Stimulated activated naive CD8-positive, alpha-beta T cell treated with anti-CD3 and anti-CD28 coated beads, Interleukin-15, Interleukin-2, amounts not matched to agents 100 U/mL and 50 U/mL, for 24 hours (primary cell): ENCODE results near the gene DMAC2.
"Not testable (repeated sequence)": the region's sequence is repeated elsewhere in the genome, so short reads cannot be mapped to it uniquely, and the experiment has no call there.

Experiments used
- ATAC-seq: fragments of 150-1000 bp; cut with Tn5 transposase; one replicate; pipeline ENCODE4 v1.10.0; 2021
- DNase-seq: peaks from one replicate; pipeline ENCODE4 v3.0.0; 2021

The DMAC2 gene

DNA sequence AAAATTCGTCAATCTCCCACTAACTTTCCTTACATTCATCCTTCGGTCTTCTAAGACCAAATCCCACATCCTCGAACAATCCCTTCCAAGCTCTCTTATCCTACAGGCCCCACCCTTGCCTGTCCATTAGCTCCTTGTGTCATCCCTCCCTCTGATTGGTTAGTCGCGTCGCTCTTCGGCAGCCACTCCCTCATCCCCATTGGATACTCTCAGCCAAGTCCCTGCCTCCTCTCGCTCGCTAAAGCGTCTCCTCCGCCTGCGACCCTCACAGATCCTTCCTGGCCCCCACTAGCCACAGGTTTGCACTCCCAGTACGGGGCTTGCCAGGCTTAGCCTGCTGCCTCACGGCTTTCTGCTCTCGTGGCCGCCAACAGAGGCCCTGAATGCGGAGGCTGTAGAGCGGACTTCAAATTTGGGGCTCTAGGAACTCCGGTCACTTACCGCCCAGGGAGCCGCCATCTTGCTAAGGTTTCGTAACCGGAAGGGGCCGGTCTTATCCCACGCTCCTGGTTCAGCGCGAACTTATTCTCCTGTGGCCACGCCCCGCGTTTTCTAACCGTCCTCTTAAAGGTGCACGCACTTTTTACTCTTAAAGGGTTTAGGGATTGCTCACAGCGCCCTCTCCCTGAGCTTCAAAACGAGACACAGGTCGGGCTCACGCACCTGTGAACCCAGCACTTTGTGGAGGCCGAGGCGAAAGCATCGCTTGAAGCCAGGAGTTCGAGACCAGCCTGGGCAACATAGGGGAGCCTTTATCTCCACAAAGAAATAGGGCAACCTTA lies at the start of gene DMAC2:
Gene DMAC2, minus strand, starts transcription at position 472 of the 782 bp plus-strand sequence. Its CDS starts 13 bp downstream, at position 459.
- ATAC-seq = peak; percentile 98

DNA sequence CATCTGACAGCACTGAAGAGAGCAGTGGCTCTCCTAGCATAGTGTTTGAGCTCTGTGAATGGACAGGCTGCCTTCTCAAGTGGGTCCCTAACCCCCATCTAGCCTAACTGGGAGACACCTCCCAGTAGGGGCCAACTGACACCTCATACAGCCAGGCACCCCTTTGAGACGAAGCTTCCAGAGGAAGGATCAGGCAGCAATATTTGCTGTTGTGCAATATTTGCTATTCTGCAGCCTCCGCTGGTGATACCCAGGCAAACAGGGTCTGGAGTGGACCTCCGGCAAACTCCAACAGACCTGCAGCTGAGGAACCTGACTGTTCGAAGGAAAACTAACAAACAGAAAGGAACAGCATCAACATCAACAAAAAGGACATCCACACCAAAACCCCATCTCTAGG lies 47.2 kb upstream of the DMAC2 start:
- DNase-seq, ATAC-seq: not testable (repeated sequence)

More for the DNA sequence above, at the start of gene DMAC2:
- DNase-seq = peak; percentile 94

DNA sequence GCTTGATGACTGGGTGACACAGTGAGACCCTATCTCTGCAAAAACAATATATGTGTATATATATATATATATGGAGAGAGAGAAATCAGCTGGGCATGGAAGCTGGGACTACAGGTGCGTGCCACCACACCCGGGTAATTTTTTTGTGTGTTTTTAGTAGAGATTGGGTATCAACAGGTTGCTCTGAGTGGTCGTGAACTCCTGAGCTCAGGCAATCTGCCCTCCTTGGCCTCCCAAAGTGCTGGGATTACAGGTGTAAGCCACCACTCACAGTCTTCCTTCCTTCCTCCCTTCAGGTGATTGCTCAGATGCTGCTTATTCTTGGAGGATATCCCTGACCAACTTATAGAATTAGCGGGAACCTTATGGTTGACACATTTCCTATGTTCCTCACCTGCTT lies 45.1 kb upstream of the DMAC2 start:
- ATAC-seq (no peak), DNase-seq (no peak)

DNA sequence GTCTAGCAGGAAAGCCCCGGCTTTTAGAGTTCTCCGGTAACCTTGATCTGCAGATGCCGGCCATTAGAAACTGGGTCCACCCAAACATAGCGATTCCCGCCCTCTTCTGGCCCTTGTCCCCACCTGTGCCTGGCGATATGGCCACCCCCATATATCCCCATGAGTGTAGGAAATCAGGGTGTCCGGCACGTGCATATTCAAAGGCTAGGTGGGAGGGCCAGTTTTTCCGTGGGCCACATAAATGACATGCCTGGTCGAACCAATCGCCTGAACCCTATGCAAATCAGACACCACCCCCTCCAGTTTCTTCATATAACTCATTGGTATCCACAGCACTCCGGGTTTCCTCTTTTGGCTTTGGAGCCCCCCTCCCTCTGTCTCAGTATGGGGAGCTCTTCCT lies 40.6 kb upstream of the DMAC2 start:
- no peak for ATAC-seq
- DNase-seq = no peak

DNA sequence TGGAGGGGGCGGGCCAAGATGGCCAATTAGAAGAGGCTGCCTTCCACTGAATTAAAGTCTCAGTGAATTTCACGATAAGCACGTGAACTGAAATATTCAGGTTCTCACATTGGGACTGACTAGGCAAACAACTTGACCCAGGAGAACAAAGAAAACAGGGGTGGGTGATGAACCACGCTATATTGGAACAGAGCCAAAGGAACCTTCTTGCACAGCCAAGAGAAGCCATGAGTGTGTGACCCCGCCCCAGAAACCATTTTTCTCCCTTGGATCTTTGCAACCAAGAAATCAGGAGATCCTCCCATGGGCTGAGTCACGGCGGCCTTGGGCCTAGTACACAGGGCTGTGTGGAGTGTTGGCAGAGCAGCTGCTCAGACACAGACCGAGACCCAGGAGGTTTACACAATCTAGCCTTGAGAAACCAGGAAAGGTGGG lies 40.1 kb upstream of the DMAC2 start:
- ATAC-seq = no peak

DNA sequence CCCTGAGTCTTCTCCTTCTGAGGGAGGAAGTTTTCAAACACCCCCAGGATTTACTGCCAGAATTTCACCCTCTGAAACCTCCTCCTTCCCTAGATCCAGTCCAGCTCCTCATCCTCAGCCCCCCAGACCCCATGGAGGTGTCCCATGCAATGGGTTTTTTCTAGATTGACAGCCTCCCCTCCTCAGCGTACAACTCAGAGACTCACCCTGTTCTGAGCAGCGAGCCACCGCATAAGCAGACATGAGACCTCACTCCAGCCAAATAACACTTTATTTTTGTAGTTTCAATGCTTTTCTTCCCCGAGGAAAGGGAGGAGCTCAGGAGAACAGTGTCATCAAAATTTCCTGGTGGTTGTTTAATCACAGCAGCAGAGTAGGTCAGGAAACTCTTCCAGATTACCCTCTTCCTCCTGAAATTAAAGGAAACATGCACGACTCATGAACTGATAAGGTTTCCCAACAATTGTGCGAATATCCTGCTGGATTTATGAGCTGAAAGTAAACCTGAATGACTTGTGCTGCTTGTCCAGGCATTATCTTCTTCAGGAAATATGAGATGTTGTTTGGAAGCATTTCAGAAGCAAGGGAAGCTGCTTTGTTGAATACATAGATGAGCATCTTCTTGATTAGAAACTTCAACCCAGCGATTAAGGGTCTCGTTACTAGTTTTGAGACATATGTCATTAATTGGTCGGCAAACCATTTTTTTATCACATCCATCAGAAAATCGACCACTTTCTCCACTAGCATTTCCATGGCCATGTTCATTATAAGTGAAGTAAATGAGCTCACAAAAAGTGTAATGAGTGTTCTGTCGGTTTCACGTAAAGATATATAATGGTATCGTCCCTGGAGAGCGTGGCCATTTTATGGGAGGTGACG lies 39.4 kb upstream of the DMAC2 start:
- ATAC-seq = no peak

More for the DNA sequence above, 40.1 kb upstream of the DMAC2 start:
- DNase-seq = no peak

DNA sequence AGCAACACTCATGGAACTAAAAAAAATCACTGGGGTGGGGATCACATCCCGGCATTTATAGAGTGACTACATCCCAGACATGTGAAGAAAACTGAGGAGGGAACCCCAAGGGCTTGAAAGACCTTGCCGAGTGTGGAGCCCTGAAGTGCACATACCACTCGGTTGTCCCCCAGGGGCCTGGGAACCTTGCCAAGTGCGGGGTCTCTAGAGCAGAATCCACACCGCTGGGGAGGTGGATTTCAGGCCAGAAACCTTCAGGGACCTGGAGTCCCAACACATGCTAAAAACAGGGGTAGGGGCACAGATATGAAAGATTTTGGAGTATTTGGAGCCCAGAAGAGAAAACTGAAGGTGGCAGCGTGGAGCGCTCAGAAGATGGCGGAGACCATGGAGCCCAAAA lies 38.5 kb upstream of the DMAC2 start:
- DNase-seq = no peak
- ATAC-seq = no peak

More for the DNA sequence above, 39.4 kb upstream of the DMAC2 start:
- no peak for DNase-seq

DNA sequence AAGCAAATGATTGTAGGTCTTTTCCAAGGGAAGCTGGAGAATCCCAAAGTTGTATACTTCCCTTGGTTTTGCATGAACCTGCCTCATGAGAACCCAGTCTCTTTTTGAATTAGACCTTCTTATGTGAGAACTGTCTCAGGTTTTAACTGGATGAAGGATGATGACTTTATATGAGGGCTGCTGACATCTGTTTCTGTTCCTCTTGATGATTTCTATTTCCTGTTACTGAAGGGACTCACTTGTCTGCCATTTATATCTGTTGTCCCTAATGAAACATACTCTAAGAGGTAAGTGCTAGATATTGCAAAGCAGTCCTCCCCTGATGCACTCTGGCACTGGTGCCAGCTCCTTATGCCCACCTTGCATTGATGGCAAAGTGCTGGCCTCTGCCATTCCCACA lies 36.9 kb upstream of the DMAC2 start:
- ATAC-seq (no peak), DNase-seq (no peak)

DNA sequence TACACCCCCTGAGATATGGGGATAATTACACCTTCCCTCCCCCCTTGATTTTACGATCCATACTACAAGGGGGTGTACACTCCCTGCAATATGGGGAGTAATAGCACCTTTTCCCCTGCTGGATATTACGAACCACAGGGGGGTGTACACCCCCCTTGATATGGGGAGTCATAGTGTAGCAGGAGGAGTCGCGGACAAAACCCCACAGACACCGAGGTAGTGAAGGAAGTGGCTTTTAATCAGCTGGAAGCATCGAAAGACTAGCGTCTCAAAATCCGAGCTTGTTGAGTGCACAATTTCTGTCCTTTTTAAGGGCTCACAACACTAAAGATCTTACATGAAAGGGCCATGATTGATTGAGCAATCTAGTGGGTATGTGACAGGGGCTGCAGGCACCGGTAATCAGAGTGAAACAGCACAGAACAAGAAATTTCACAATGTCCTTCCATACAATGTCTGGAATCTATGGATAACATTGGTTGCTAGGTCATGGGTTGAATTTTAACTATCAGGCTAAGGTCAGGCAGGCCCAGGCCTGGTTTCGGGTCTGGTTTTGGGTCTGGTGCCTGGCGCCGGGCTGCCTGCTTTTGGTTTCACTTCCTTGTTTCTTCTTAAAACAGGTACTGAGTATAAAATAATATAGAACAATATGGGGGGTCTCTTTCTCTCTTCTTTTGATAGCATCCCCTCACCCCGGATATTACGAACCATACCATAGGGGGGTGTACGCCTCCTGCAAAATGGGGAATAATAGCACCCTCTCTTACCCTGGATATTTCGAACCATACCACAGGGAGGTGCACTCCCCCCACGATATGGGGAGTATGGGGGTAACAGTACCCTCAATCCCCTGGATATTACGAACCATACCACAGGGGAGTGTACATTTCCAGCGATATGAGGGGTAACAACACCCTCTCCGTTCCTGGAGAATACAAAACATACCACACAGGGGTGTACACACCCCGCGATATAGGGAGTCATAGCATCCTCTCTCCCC lies 23.8 kb upstream of the DMAC2 start:
- not testable (repeated sequence) for DNase-seq, ATAC-seq

DNA sequence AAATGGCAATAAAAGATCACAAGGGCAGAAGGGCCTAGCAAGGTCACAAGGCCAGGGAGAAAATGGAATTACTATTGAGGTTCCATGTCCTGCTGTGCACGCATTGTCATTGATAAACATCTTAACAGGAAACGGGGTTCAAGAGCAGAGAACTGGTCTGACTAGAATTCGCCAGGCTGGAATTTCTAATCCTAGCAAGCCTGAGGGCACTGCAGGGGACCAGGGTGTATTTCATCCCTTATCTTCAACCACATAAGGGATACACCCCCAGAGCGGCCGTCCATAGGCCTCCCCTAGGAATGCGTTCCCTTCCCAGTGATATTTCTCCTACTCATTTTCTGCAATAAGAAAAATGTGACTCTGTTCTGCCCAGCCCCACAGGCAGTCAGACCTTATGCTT lies 22.8 kb upstream of the DMAC2 start:
- ATAC-seq = no peak
- no peak for DNase-seq

DNA sequence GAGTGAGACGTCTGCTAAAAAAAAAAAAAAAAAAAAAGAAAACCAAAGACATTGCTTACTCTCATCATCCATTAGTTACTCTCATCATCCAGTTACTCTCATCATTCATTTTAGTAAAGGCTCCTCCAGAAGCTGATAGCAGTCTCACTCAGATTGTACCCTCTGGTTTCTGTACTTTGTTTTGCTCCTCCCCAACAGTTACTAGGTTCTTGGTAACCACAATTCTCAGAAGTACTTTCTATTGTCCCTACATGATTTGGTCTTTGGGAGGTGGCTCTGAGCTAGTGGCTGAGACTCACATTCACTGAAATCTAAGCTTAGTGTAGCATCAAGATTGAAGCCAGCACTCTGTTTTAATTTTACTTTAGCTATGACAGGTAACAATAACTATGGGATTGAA lies 17.5 kb upstream of the DMAC2 start:
- ATAC-seq (peak; percentile 76), DNase-seq (no peak)

DNA sequence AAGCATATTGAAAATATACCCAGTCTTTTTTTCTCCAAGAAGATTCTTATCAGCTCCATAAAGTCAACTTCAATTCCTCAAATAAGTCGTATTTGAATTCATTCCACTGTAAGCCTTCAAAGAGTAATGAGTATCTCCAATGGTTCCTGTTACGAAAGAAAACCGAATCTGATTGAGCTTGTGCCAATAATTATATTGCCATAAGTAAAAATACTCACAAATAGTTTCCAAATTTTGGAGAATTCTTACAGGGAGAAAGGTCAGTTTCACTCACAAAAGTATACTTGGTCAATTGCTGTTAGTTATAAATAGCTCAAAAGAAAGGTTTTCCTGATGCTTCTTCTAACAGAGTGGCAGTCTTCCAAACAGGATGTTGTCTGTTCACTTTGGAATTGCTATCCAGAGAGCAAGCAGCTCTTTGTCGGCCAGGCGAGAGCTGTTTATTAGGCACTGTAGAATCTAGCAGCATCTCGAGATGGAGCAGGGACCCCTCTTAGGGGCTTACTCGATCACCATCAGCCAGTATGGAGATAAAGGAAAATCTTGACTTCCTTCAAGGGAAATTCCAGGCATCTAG lies 16.7 kb upstream of the DMAC2 start:
- DNase-seq (no peak), ATAC-seq (no peak)

DNA sequence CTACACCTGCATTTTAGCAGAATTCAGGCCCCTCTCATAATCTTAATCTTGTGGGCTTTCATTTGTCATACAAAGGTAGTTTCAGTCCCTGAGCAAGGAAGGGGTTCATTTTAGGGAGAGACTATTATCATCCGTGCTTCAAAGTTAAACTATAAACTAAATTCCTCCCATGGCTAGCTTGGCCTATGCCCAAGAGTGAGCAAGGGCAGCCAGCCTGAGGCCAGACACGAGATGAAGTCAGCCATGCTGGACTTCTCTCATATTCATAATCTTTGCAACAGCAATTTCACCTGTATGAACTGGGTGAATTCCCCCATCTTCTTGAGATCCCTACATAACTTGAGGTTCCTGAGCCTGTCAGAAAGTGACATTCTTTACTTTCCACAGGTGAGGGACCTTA lies 16.2 kb upstream of the DMAC2 start:
- DNase-seq (no peak), ATAC-seq (no peak)

DNA sequence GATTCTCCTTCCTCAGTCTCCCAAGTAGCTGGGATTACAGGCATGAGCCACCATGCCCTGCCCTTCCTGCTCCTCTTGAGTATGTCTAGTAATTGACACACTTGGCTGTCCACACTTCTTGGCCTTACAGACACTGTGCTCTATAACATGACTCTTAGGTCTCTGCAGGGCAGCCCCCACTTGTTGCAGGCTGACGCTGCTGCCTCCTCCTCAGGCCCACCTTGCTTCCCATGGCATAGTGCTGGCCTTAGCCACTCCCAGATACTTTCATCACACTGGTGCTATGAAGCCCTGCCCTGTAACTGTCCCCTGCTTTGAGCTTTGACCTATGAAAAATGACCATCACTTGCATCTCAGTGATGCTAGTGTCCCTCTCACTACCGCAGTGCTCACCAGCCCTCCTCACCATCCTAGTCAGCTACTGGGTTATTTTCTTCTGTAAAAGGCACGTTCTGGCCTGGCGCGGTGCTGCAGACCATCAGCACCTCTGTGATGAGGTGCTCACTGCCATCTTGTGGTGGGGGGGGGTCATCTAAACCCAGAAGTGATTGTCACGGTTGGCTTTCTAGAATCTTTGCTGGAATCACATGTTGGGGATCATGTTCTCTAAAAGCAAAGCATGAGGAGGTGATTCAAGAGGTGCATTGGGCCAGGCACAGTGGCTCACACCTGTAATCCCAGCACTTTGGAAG lies 13.0 kb upstream of the DMAC2 start:
- ATAC-seq (no peak), DNase-seq (no peak)

DNA sequence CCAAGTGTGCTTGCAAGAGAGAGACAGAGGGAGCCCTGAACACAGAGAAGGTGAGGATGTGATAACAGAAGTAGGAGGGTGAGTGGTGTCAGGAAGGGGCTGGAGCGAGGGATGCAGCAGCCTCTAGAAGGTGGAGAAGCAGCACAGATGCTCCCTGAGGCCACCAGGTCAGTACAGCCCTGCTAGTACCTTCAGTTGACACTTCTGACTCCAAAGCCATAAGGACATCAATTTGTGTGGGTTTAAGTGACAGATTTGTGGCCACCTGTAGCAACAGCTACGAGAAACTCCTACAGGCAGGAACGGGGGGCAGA lies 10.1 kb upstream of the DMAC2 start:
- DNase-seq (no peak), ATAC-seq (no peak)

DNA sequence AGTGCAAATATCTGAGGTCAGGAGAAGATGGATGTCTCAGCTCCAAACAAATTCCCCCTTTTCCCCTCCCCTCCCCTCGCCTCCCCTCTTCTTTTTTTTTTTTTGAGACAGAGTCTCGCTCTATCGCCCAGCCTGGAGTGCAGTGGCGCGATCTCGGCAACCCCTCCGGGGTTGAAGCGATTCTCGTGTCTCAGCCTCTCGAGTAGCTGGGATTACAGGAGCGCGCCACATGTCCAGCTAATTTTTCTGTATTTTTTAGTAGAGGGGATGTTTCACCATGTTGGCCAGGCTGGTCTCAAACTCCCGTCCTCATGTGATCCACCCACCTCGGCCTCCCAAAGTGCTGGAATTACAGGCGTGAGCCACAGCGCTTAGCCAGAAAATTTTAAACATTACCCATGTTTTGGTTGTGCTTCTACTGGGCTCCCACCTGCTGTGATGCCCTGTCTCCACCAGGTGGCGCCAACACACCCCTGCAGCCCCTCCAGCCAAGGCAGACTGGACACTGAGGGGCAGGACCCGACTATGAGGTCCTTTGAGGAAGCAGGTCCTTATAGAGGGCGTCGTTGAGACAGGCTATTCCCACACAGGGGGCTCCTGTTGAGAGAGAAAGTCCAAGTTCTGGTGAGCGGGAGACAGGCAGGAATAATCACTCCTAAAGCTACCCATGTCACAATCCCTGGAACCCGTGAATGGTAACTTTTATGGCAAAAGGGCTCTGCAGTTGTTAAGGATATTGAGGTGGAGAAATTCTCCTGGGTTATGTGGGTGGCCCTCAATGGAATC lies 9.6 kb upstream of the DMAC2 start:
- DNase-seq (peak; percentile 82), ATAC-seq (peak; percentile 79)

DNA sequence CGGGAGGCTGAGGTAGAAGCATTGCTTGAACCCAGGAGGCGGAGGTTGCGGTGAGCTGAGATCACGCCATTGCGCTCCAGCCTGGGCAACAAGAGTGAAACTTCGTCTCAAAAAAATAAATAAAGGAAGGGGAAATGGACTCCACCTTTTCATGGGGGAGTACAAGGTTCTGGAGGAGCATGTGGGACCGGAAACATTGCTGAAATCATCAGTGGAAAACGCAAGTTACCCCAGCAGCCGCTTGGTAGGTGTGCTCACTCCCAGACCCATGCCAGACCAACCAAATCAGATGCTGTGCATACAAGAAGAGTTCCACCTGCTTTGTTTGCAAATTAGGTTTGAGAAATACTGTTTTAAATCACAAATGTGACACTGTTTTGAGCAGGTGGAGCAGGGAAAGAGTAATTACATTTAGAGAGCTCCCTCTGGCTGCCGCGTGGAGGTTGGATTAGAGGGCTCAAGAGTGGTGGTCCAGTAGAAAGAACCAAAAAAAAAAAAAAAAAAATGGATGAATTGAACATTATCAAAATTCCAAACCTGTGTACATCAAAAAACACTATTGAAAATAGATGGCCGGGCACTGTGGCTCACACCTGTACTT lies 8.1 kb upstream of the DMAC2 start:
- DNase-seq = no peak
- ATAC-seq = no peak

DNA sequence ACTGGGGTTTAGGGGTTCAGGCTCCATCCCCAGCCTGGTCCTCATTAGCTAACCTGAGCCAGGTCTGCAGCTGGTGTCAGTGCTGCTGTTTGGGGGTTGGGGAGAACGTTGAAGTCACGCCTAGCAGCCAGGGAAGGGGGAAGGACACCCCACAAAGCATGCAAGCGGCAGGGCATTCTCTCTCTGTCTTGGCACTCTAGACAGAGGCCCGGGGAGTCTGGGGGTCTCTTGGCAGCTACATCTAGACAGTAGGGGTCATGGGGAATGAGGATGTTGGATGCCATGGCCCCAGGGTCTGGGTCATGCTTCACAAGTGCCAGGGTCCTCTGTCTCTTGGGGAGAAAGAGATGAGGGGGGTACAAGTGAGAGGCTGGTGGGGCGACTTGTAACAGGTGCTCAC lies 5.9 kb upstream of the DMAC2 start:
- ATAC-seq = no peak
- no peak for DNase-seq

DNA sequence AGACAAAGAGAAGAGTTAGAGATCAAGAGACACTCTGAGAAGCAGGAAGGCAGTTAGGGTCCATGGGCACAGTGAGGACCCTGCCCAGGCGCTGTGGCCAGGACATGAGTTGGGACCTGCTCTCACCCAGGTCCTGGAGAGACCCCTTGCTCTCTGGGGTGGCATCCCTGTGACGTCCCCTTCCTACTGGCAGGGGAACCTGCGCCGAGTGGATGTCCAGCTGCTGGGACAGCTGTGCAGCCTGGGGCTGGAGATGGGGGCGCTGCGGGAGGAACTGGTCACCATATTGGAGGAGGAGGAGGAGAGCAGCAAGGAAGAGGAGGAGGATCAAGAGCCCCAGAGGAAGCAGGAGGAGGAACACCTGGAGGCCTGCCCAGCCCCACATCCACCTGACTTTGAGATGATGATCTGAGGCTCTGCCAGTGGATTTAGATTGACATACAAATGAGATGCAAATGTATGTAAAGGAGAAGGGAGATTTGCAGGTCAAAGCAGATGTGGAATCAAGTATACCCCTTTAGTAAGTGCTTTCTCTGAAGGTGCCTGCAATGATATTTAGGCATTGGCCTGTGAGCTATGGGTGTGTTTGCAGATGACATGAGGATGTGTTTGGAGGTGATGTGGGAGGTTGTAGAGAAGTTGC lies 4.2 kb upstream of the DMAC2 start:
- DNase-seq (no peak), ATAC-seq (no peak)
